ENCODE results near the gene MALT1.

GRCh38 chr18:58657494-58657893 lies 13.8 kb upstream of the MALT1 start:
- TF ChIP-seq CTCF (IDR thresholded peaks at IDR 0.05), result no peak
- no peak for TF ChIP-seq EZH2 (IDR thresholded peaks at IDR 0.05; ENCODE audit: borderline replicate concordance, insufficient read depth, low read depth, low read length, poor library complexity, severe bottlenecking)

All from B cell (primary cell).